Astrocyte (in vitro differentiated cells and primary cell): ENCODE measurements around the gene HEXIM1. TPM values are rescaled to one million over a fixed set of nuclear protein-coding genes. Genes with fewer than 3 reads are reported as not detected.

ENCODE experiments used
- DNase-seq: peaks from one replicate; pipeline ENCODE4 v3.0.0-alpha.2; 2010; ENCODE audit warnings: low read depth
- FAIRE-seq: peaks from 2 replicates; lab custom pipeline; 2011; peaks lifted over from hg19 to GRCh38; lab: Jason Lieb, UNC
- H2AFZ ChIP-seq: 2 replicates; pipeline ENCODE4 v1.6.0; 2012; ENCODE audit warnings: low read depth, low read length, inconsistent platforms
- H3K27ac ChIP-seq: 2 replicates; pipeline ENCODE4 v1.5.1; 2011; ENCODE audit warnings: low read depth, low read length, inconsistent platforms
- H3K27me3 ChIP-seq: 2 replicates; pipeline ENCODE4 v1.6.0; 2011; ENCODE audit warnings: low read length, inconsistent platforms; ENCODE audit not compliant: insufficient read depth
- H3K36me3 ChIP-seq: 2 replicates; pipeline ENCODE4 v1.5.1; 2011; ENCODE audit warnings: low read length, inconsistent platforms; ENCODE audit not compliant: insufficient read depth
- H3K4me1 ChIP-seq: 2 replicates; pipeline ENCODE4 v1.5.1; 2011; ENCODE audit warnings: low read length, inconsistent platforms; ENCODE audit not compliant: insufficient read depth
- H3K4me2 ChIP-seq: 2 replicates; pipeline ENCODE4 v1.6.0; 2012; ENCODE audit warnings: low read length, inconsistent platforms
- H3K4me3 ChIP-seq: 2 replicates; pipeline ENCODE4 v1.5.1; 2011; ENCODE audit warnings: low read depth, mild to moderate bottlenecking, low read length, inconsistent platforms; ENCODE audit not compliant: insufficient read depth
- H3K79me2 ChIP-seq: 2 replicates; pipeline ENCODE4 v1.6.0; 2012; ENCODE audit warnings: mild to moderate bottlenecking, low read length, inconsistent platforms; ENCODE audit not compliant: insufficient read depth
- H3K9ac ChIP-seq: 2 replicates; pipeline ENCODE4 v1.6.0; 2012; ENCODE audit warnings: mild to moderate bottlenecking, low read length, inconsistent platforms
- H3K9me3 ChIP-seq: 2 replicates; pipeline ENCODE4 v1.5.1; 2012; ENCODE audit warnings: low read depth, mild to moderate bottlenecking, low read length, inconsistent platforms; ENCODE audit not compliant: insufficient read depth
- H4K20me1 ChIP-seq: 2 replicates; pipeline ENCODE4 v1.6.0; 2012; ENCODE audit warnings: low read length, inconsistent platforms; ENCODE audit not compliant: insufficient read depth
- H3K27ac Mint-ChIP-seq: one replicate; pipeline ENCODE4 v1.8.0; 2021; ENCODE audit warnings: mild to moderate bottlenecking, mixed read lengths; ENCODE audit not compliant: unreplicated experiment
- H3K27me3 Mint-ChIP-seq: one replicate; pipeline ENCODE4 v1.8.0; 2021; ENCODE audit warnings: low read depth, mixed read lengths; ENCODE audit not compliant: unreplicated experiment
- H3K36me3 Mint-ChIP-seq: one replicate; pipeline ENCODE4 v1.8.0; 2021; ENCODE audit warnings: low read depth, mixed read lengths; ENCODE audit not compliant: unreplicated experiment
- H3K4me1 Mint-ChIP-seq: one replicate; pipeline ENCODE4 v1.8.0; 2021; ENCODE audit warnings: low read depth, mixed read lengths; ENCODE audit not compliant: unreplicated experiment
- H3K4me3 Mint-ChIP-seq: one replicate; pipeline ENCODE4 v1.8.0; 2021; ENCODE audit warnings: mild to moderate bottlenecking, moderate library complexity, mixed read lengths; ENCODE audit not compliant: unreplicated experiment
- H3K9me3 Mint-ChIP-seq: one replicate; pipeline ENCODE4 v1.8.0; 2021; ENCODE audit warnings: mild to moderate bottlenecking, mixed read lengths; ENCODE audit not compliant: unreplicated experiment
- CTCF ChIP-seq: IDR thresholded peaks from 2 replicates; pipeline ENCODE4 v1.5.1; 2011; ENCODE audit warnings: low read depth, mild to moderate bottlenecking, inconsistent platforms, low read length, moderate library complexity; ENCODE audit not compliant: insufficient read depth
- EZH2 ChIP-seq: IDR thresholded peaks from 2 replicates; pipeline ENCODE4 v1.6.1; 2012; ENCODE audit warnings: mild to moderate bottlenecking, low read length, inconsistent platforms; ENCODE audit not compliant: insufficient read depth
- total RNA-seq: library from RNA; stranded (reverse); gene quantifications from 2 replicates; pipeline ENCODE4 v1.2.1, GENCODE V29; 2021

HEXIM1 gene
- total RNA-seq, 1 donor from 2014 or later: 44.5 TPM

- H3K79me2 ChIP-seq: no peaks in the 10 kb centered on the region
- peaks cover 12% of the 10 kb centered on the region for H3K36me3 Mint-ChIP-seq
- DNase-seq (no peak), FAIRE-seq (no peak)
- H3K36me3 ChIP-seq: no peaks in the 10 kb centered on the region
- H3K27me3 ChIP-seq: no peaks in the 10 kb centered on the region
- H3K9me3 ChIP-seq: no peaks in the 10 kb centered on the region
- H4K20me1 ChIP-seq: no peaks in the 10 kb centered on the region
- H2AFZ ChIP-seq: no peak overlapping the region
- no peak overlapping the region for H3K4me2 ChIP-seq
- H3K4me1 Mint-ChIP-seq: peaks cover 31% of the 10 kb centered on the region
- no peak overlapping the region for H3K4me3 Mint-ChIP-seq
- H3K9ac ChIP-seq: no peak overlapping the region
- no peak overlapping the region for H3K27ac ChIP-seq
- H3K27me3 Mint-ChIP-seq: no peaks in the 10 kb centered on the region
- H3K4me3 ChIP-seq: no peak overlapping the region
- H3K27ac Mint-ChIP-seq: no peak overlapping the region
- peaks cover 40% of the 10 kb centered on the region for H3K4me1 ChIP-seq
- no peaks in the 10 kb centered on the region for H3K9me3 Mint-ChIP-seq
- TF ChIP-seq EZH2 (no peak), CTCF (no peak)
Measured at GRCh38 chr17:45168991-45169752, 20.9 kb downstream of the HEXIM1 start.

GRCh38 chr17:45170280-45170930 lies 22.1 kb downstream of the HEXIM1 start:
- Histone ChIP-seq H3K9me3 (no peaks in the 10 kb centered on the region), H3K4me3 (no peak overlapping the region), H3K4me1 (peaks cover 33% of the 10 kb centered on the region), H3K4me2 (peak overlapping the region; percentile 71), H3K79me2 (no peaks in the 10 kb centered on the region), H3K27ac (no peak overlapping the region), H3K9ac (no peak overlapping the region), H2AFZ (peak overlapping the region; percentile 72), H3K27me3 (no peaks in the 10 kb centered on the region), H3K36me3 (no peaks in the 10 kb centered on the region), H4K20me1 (no peaks in the 10 kb centered on the region)
- peak overlapping the region; percentile 64 for H3K4me3 Mint-ChIP-seq
- no peak for DNase-seq
- no peak for FAIRE-seq
- H3K27ac Mint-ChIP-seq: peak overlapping the region; percentile 94
- H3K9me3 Mint-ChIP-seq: no peaks in the 10 kb centered on the region
- H3K36me3 Mint-ChIP-seq: peaks cover 9% of the 10 kb centered on the region
- H3K27me3 Mint-ChIP-seq: no peaks in the 10 kb centered on the region
- TF ChIP-seq CTCF (no peak), EZH2 (no peak)
- peaks cover 24% of the 10 kb centered on the region for H3K4me1 Mint-ChIP-seq

GRCh38 chr17:45170931-45171337 lies 22.7 kb downstream of the HEXIM1 start:
- H3K4me2 ChIP-seq: peak overlapping the region; percentile 71
- Mint-ChIP-seq H3K4me3 (peak overlapping the region; percentile 64), H3K9me3 (no peaks in the 10 kb centered on the region), H3K36me3 (peaks cover 9% of the 10 kb centered on the region), H3K4me1 (peaks cover 23% of the 10 kb centered on the region), H3K27ac (peak overlapping the region; percentile 94), H3K27me3 (no peaks in the 10 kb centered on the region)
- no peaks in the 10 kb centered on the region for H3K27me3 ChIP-seq
- peaks cover 31% of the 10 kb centered on the region for H3K4me1 ChIP-seq
- no peaks in the 10 kb centered on the region for H3K36me3 ChIP-seq
- H2AFZ ChIP-seq: peak overlapping the region; percentile 72
- DNase-seq (peak; percentile 60), FAIRE-seq (no peak)
- peak overlapping the region; percentile 19 for H3K4me3 ChIP-seq
- H3K9ac ChIP-seq: peak overlapping the region; percentile 67
- H4K20me1 ChIP-seq: no peaks in the 10 kb centered on the region
- no peaks in the 10 kb centered on the region for H3K79me2 ChIP-seq
- no peak for TF ChIP-seq EZH2
- no peak for TF ChIP-seq CTCF
- peak overlapping the region; percentile 62 for H3K27ac ChIP-seq
- H3K9me3 ChIP-seq: no peaks in the 10 kb centered on the region
